T-helper 1 cell treated with Interleukin-12 subunit alpha and Interleukin-12 subunit beta and Interleukin-4 antibody, amounts not matched to agents 30 ng/mL and 1 ng/mL, for 36 hours (primary cell): ENCODE results near the gene B3GNT3. TPM values are rescaled to one million over a fixed set of nuclear protein-coding genes. Genes with fewer than 3 reads are reported as not detected.

ENCODE experiments used
- intact Hi-C: fragments of 100-400 bp; cut with micrococcal nuclease; formaldehyde crosslinking; loops from one replicate; pipeline ENCODE4 v1.15.1; 2024
- total RNA-seq: library from RNA; stranded (reverse); gene quantifications from 2 replicates; pipeline ENCODE4 v1.2.3, GENCODE V29; 2022

The B3GNT3 gene
- total RNA-seq, 1 donor from 2014 or later: 0.61 TPM

DNA sequence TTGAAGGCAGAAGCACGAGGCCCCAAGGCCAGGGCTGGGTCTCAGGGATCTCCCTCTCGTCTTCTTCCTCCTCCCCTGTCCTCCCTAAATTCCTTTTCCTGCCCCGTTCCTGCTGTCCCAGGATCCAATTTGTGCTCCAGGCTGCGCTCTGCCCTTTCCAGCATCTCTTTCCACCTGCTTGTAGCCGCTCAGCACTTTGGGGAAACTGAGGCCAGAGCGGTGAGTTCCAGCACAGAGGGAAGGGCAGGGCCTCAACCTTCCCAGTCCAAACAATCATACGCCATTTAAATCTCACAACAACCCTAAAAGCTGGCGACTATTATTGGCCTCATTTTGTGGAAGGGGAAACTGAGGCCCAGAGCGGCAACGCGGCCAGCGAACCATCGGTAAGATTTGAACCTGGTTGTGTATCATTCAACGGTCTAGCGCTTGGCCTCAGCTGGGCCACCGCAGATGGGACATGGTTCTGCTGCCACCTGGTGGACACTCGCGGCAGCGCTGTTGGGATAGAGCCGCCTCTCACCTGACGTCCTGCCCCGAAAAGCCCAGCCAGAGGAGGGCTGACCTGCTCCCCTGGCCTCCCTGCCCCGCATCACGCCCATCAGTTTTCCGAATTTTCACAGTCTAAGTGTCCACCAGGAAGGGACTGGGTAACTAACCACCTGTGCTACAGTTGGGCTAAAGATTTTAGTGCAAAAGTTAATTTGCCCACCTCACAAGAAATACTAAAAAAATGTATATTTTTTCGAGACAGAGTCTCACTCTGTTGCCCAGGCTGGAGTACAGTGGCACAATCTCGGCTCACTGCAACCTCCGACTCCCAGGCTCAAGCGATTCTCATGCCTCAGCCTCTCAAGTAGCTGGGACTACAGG, 60.6 kb downstream of the B3GNT3 start:
- intact Hi-C loops: loop anchor here (1.0 to 10.0 kb wide), 11 partner anchors 13 to 521 kb away; partner anchors contain the start of genes ANO8, COLGALT1, GTPBP3 and PIK3R2

DNA sequence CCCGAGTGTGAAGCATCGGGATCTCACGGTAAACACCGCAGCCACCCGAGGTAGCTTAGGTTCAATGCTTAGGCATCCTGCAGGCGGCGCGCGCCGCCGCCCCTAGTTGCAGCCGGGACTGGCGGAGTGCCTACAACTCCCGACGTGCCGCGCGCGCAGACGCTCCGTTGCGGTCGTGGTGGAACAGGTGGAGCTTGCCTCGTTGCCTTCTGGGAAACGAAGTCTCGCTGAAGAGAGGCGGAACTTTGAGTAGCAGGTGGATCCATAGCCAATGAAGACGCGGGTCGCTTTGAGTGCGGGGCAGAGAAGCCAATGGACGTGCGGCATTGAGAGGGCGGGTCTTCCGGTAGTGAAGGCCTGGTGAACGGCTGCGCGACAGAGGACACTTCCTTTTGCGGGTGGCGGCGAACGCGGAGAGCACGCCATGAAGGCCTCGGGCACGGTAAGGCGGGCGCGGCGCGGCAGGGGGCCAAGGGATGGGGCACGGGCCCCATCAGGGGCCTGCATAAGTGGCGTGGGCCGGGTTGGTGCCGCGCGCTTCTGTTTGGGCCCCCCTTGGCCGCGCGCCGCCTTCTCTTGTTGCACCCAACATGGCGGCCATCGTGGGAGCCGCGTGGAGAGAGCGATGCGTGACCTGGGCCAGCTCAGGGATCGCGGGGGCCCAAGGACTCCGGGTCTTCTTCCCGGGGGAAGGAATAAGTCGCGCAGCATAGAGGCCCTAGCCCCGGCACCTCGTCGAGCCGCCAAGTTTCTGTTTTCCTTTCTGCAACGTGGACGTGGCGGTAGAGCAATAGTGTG, 64.8 kb downstream of the B3GNT3 start, which contains the start of gene RPL18A:
Gene RPL18A, plus strand, starts transcription at position 378 of the 798 bp plus-strand sequence. Its CDS starts 47 bp downstream, at position 425.
- intact Hi-C loops: loop anchor here (1.0 to 10.0 kb wide), 8 partner anchors 9 to 525 kb away; partner anchors contain the start of genes ANO8, GTPBP3, PIK3R2 and SLC27A1

DNA sequence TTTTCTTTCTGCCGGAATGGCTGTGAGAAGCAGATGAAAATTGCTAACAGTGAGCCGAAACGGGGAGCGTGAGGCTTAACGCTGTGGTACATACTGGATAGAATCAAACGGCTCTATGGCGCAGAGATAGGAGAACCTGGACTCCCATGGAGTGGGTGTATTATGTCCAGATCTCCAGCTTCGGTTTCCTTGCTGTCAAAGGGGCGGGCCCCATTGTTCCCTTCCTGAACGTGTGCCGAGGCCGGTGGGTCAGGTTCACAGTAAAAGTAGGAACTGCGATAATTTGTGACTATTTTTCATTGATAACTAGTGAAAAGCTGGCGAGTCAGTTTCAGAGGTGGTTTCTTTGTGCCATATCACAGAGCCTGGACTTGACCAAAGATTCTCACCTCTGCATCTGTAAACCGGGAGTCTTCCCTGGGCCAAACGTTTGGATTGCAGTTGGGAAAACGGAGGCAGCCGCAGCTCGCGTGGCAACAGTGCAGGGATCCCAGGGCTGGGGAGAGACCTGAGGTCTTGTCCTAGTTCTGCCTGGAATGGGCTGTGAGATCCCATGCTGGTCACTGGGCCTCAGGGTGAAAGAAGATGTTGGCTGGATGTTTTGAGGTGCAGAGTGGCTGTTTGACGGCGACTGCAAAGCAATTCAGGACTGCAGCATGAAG, 65.5 kb downstream of the B3GNT3 start:
- intact Hi-C loops: no loop called here

DNA sequence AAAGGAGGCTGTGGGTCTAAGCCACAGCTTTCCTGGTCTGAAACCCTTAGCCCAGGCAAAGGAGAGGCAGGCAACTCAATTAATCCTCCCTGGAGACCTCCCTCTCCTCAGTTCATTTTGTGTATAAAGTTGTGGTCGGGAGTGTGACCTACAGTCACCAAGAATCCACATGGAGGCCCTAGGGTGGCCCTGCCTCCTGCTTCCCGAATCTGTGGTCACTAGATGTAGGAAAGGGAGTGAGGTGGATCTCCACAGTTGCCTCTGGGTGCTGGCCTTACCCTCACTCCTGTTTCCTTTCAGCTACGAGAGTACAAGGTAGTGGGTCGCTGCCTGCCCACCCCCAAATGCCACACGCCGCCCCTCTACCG, 66.0 kb downstream of the B3GNT3 start:
- intact Hi-C loops: no loop called here

DNA sequence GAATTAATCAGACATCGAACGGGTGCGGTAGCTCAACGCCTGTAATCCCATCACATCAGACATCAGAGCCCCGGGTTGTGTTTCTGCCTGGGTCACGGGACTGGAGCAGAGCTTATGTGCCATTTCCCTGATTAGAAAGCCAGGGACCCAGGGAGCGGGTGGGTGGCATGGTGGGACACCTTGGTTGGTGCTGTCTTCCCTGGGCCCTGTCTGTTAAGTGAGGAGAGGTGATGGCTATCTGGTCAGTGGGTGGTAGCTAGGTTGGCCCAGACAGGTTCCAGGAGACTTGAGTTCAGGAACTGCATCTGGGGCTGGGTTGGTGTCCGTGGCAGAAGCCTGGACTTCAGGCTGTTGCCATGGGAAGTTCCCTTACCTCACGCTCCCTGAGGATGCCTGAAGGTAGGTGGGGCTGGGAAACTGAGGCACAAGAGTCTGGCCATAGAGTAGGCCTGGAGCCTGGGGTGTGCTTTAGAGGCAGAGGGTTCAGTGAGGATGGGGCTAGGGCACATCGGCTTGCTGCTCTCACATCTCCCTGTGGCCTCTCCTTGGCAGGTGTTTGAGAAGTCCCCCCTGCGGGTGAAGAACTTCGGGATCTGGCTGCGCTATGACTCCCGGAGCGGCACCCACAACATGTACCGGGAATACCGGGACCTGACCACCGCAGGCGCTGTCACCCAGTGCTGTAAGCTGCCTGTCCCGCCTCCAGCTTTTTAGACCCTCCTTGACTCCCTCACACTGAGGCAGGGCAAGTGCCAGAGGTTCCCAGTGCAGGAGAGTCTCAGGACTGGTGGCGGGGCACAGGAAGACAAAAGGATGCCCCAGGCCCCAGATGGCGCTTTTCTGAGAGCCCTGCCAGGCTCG, 66.8 kb downstream of the B3GNT3 start:
- intact Hi-C loops: no loop called here

DNA sequence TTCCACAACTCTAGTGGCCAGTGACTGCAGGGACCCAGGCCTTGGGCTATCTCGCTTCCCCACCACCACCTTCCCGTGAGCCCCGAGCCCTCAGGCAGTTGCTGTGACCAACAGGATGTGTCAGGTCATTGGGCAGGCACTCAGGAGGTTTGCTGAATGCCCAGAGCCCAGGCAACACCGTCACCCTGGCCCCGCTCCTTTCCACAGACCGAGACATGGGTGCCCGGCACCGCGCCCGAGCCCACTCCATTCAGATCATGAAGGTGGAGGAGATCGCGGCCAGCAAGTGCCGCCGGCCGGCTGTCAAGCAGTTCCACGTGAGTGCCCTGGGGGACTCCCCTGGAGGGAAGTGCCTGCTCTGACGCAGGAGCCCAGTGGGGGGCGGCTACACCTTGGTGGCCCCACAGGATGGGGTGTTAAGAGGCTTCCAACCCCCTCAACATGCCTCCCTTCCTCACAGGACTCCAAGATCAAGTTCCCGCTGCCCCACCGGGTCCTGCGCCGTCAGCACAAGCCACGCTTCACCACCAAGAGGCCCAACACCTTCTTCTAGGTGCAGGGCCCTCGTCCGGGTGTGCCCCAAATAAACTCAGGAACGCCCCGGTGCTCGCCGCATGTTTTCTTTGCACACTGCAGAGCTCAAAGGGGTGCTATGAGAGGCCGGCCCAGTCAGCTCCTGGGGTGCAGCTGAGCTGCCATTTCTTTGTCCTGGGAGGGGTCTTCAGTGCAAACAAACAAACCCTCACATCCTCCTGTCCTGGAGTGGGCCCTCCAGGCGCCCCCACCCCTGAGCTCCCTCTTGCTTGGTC, 68.0 kb downstream of the B3GNT3 start:
- intact Hi-C loops: no loop called here

Other genes with a start within 250 kb of the B3GNT3 start
- 53.4 and 62.0 TPM in 2 replicates for gene COLGALT1, start 239.5 kb upstream of the B3GNT3 start, total RNA-seq
- 0.27 TPM in 1 of 2 replicates, not detected in the other for gene UNC13A, start 106.8 kb upstream of the B3GNT3 start, total RNA-seq
- gene MAP1S, start 75.7 kb upstream of the B3GNT3 start, total RNA-seq: 70.8 and 75.5 TPM in 2 replicates
- gene FCHO1, start 43.7 kb upstream of the B3GNT3 start, total RNA-seq: 94.1 and 98.7 TPM in 2 replicates
- 11.8 and 13.9 TPM in 2 replicates for gene INSL3, start 26.4 kb downstream of the B3GNT3 start, total RNA-seq
- 336 and 345 TPM in 2 replicates for gene JAK3, start 52.8 kb downstream of the B3GNT3 start, total RNA-seq
- gene RPL18A, start 64.8 kb downstream of the B3GNT3 start, total RNA-seq: 2,028 and 2,084 TPM in 2 replicates
- gene SLC5A5, start 76.8 kb downstream of the B3GNT3 start, total RNA-seq: 1.6 and 2.2 TPM in 2 replicates
- 64.3 and 72.2 TPM in 2 replicates for gene CCDC124, start 137.9 kb downstream of the B3GNT3 start, total RNA-seq
- 0.20 TPM in 1 of 2 replicates, not detected in the other for gene KCNN1, start 172.0 kb downstream of the B3GNT3 start, total RNA-seq
- 68.1 and 80.2 TPM in 2 replicates for gene ARRDC2, start 213.0 kb downstream of the B3GNT3 start, total RNA-seq